B cell (primary cell): Measurements from ENCODE around the gene AUTS2. TPM values are rescaled to one million over a fixed set of nuclear protein-coding genes. Genes with fewer than 3 reads are reported as not detected.
A peak's percentile ranks its signal among the peaks of the same experiment; 100 is the strongest.

Source experiments
- ATAC-seq: fragments of 200-7000 bp; cut with Tn5 transposase; one replicate; pipeline ENCODE4 v1.10.0; 2021; ENCODE audit warnings: low read depth, mild to moderate bottlenecking, moderate number of reproducible peaks, moderate library complexity
- CTCF ChIA-PET: fragments of 350-600 bp; sonication (Branson Sonifier 250); formaldehyde crosslinking; loops from one replicate; lab custom pipeline; 2021; ENCODE audit warnings: antibody characterized with exemption, inconsistent platforms; lab: Charles Lee
- POLR2A ChIA-PET: fragments of 350-600 bp; sonication (Branson Sonifier 250); formaldehyde crosslinking; loops from one replicate; lab custom pipeline; 2021; ENCODE audit warnings: antibody characterized with exemption; lab: Charles Lee
- DNase-seq: peaks from one replicate; pipeline ENCODE4 v3.0.0; 2013
- H2AFZ ChIP-seq: 2 replicates; pipeline ENCODE4 v1.6.1; 2012; ENCODE audit warnings: mild to moderate bottlenecking, low read depth, low read length; ENCODE audit not compliant: insufficient read depth, poor library complexity, severe bottlenecking
- H3K27ac ChIP-seq, 2 donors: 1 replicate in 1 of 2; 2 replicates in 1 of 2; pipeline ENCODE4 v1.5.1; 2012 to 2013; ENCODE audit warnings: low read length in 2 of 2, mild to moderate bottlenecking in 2 of 2, moderate library complexity in 1 of 2
- H3K27me3 ChIP-seq, 4 experiments: fragments of 200-600 bp in 1 of 4; sonication (generic) in 1 of 4; replicated peaks in 1 of 4; 1 replicate in 2 of 4; 2 replicates in 2 of 4; pipeline versions ENCODE4 v1.6.1 to v1.7.0; 2013 to 2016; ENCODE audit warnings: low read length in 3 of 4, mild to moderate bottlenecking in 2 of 4, mixed read lengths in 1 of 4, moderate library complexity in 1 of 4; ENCODE audit not compliant: insufficient read depth in 4 of 4, control insufficient read depth in 3 of 4; ENCODE audit errors: control extremely low read depth in 1 of 4
- H3K36me3 ChIP-seq, 2 experiments: replicated peaks in 1 of 2; 1 replicate in 1 of 2; 2 replicates in 1 of 2; pipeline versions ENCODE4 v1.6.1 to v1.7.1; 2013; ENCODE audit warnings: low read length in 1 of 2; ENCODE audit not compliant: insufficient read depth in 2 of 2, control insufficient read depth in 1 of 2; ENCODE audit errors: control extremely low read depth in 1 of 2, extremely low read depth in 1 of 2
- H3K4me1 ChIP-seq, 2 donors: fragments of 200-600 bp in 1 of 2; sonication (generic) in 1 of 2; 1 replicate in 1 of 2; 2 replicates in 1 of 2; pipeline versions ENCODE4 v1.5.1 to v1.6.1; 2013 to 2017; ENCODE audit warnings: low read length in 2 of 2; ENCODE audit not compliant: control insufficient read depth in 2 of 2, insufficient read depth in 2 of 2
- H3K4me2 ChIP-seq: replicated peaks from 2 replicates; pipeline ENCODE3; 2012; ENCODE audit warnings: mild to moderate bottlenecking, low read depth, low read length; ENCODE audit not compliant: poor library complexity, severe bottlenecking
- H3K4me3 ChIP-seq, 5 experiments: fragments of 200-600 bp in 1 of 5; sonication (generic) in 1 of 5; 1 replicate in 3 of 5; 2 replicates in 2 of 5; pipeline versions ENCODE4 v1.5.1 to v1.7.0; 2011 to 2016; ENCODE audit warnings: low read length in 4 of 5, mild to moderate bottlenecking in 4 of 5, low read depth in 2 of 5, control low read depth in 1 of 5, moderate library complexity in 1 of 5; ENCODE audit not compliant: insufficient read depth in 1 of 5; ENCODE audit errors: control extremely low read depth in 1 of 5, extremely low read depth in 1 of 5
- H3K79me2 ChIP-seq: fragments of 200-600 bp; sonication (generic); one replicate; pipeline ENCODE4 v1.6.0; 2016; ENCODE audit warnings: low read length; ENCODE audit not compliant: control insufficient read depth, insufficient read depth
- H3K9ac ChIP-seq: fragments of 200-600 bp; sonication (generic); 2 replicates; pipeline ENCODE4 v1.6.1; 2017; ENCODE audit warnings: mild to moderate bottlenecking, low read length, moderate library complexity
- H3K9me3 ChIP-seq, 3 donors: one replicate each; pipeline versions ENCODE4 v1.6.1 to v1.7.1; 2013; ENCODE audit warnings: low read length in 2 of 3; ENCODE audit not compliant: control insufficient read depth in 2 of 3, insufficient read depth in 1 of 3; ENCODE audit errors: control extremely low read depth in 1 of 3
- H4K20me1 ChIP-seq: 2 replicates; pipeline ENCODE4 v1.6.0; 2012; ENCODE audit warnings: mild to moderate bottlenecking, low read length; ENCODE audit not compliant: insufficient read depth, control insufficient read depth, poor library complexity, severe bottlenecking
- H3K27ac Mint-ChIP-seq: one replicate; pipeline ENCODE4 v1.8.0; 2021; ENCODE audit warnings: mixed read lengths
- H3K27me3 Mint-ChIP-seq: one replicate; pipeline ENCODE4 v1.8.0; 2021; ENCODE audit warnings: mixed read lengths
- H3K4me1 Mint-ChIP-seq: one replicate; pipeline ENCODE4 v1.8.0; 2021; ENCODE audit warnings: mixed read lengths
- H3K4me3 Mint-ChIP-seq: one replicate; pipeline ENCODE4 v1.8.0; 2021; ENCODE audit warnings: mixed read lengths
- H3K9me3 Mint-ChIP-seq: one replicate; pipeline ENCODE4 v1.8.0; 2022; ENCODE audit warnings: mixed read lengths; ENCODE audit not compliant: insufficient read depth
- EZH2 ChIP-seq: IDR thresholded peaks from 2 replicates; pipeline ENCODE4 v1.6.1; 2012; ENCODE audit warnings: borderline replicate concordance, low read depth, mild to moderate bottlenecking, moderate library complexity, low read length; ENCODE audit not compliant: insufficient read depth, poor library complexity, severe bottlenecking
- WGBS: methylation state at CpG from one replicate; pipeline ENCODE4 v1.1.5; 2013; ENCODE audit warnings: missing lambda C conversion rate; ENCODE audit not compliant: insufficient coverage; 5-methylcytosine and 5-hydroxymethylcytosine counted together
- intact Hi-C: fragments of 100-400 bp; cut with micrococcal nuclease; formaldehyde crosslinking; loops from one replicate; pipeline ENCODE4 v1.10.0; 2022
- polyA plus RNA-seq: library from polyadenylated mRNA; depleted of rRNA; stranded (reverse); fragments of >200 nt; gene quantifications from 2 replicates; pipeline ENCODE4 v1.2.3, GENCODE V29; 2012
- total RNA-seq, 2 donors: library from RNA; stranded (reverse); fragments of 120-200 nt in 1 of 2; gene quantifications; 1 replicate in 1 of 2; 2 replicates in 1 of 2; pipeline versions ENCODE4 v1.2.3 to v1.2.4, GENCODE V29; 2013 to 2022
- TF ChIP-seq, protein P1 (sequence below): fragments of 200-600 bp; IDR thresholded peaks from one replicate; pipeline ENCODE4 v1.8.0; 2022; ENCODE audit warnings: antibody characterized with exemption, mild to moderate bottlenecking

Gene AUTS2
- total and polyA plus RNA-seq, 2 donors (not counting 1 experiment from before 2014, with no cell fraction given) = 22.3 to 35.0 TPM

DNA sequence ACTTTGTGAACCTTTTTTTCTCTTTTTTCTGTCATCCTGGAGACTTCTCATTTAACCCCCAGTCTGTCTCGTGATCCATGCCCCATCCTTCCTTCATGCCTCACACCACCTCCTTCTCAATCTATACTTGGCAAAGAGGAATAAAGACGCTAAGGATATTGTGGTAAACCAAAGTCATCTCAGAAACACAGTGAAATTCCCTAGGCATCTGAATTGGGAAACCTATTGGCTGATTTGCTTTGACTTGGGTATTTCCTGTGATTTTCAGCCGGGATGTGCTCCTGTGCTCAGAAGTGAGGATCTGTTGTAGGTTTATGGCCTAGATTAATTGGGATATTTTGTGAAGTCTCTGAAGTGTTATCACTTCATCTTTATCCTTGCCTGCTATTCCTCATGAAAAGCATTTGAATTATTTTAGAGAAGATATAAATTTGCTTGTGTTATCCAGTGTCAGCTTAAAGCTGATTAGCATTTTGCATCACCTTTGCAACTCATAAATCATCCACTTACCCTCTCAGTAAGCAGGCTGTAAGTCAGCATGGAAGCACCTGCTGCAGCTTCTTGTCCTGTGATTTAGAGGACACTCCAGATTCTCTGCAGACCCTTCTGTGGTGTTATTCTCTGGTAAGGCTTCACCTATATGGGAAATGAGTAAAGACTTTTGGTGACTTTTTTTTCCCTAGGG is 138.0 kb downstream of the AUTS2 start:
- H2AFZ ChIP-seq = no peak overlapping the region
- Mint-ChIP-seq H3K27ac (no peak overlapping the region), H3K4me3 (no peak overlapping the region), H3K27me3 (no peaks in the 10 kb centered on the region), H3K4me1 (peaks cover 40% of the 10 kb centered on the region), H3K9me3 (no peaks in the 10 kb centered on the region)
- no peak for DNase-seq
- no peaks in the 10 kb centered on the region for H4K20me1 ChIP-seq
- no peaks in the 10 kb centered on the region for H3K9me3 ChIP-seq
- intact Hi-C loops = loop anchor here (5.0 kb wide), 1 partner anchor 134 kb away; no protein-coding TSS in a partner anchor
- H3K36me3 ChIP-seq = no peaks in the 10 kb centered on the region
- no peak for TF ChIP-seq EZH2
- TF ChIP-seq, protein P1, sequence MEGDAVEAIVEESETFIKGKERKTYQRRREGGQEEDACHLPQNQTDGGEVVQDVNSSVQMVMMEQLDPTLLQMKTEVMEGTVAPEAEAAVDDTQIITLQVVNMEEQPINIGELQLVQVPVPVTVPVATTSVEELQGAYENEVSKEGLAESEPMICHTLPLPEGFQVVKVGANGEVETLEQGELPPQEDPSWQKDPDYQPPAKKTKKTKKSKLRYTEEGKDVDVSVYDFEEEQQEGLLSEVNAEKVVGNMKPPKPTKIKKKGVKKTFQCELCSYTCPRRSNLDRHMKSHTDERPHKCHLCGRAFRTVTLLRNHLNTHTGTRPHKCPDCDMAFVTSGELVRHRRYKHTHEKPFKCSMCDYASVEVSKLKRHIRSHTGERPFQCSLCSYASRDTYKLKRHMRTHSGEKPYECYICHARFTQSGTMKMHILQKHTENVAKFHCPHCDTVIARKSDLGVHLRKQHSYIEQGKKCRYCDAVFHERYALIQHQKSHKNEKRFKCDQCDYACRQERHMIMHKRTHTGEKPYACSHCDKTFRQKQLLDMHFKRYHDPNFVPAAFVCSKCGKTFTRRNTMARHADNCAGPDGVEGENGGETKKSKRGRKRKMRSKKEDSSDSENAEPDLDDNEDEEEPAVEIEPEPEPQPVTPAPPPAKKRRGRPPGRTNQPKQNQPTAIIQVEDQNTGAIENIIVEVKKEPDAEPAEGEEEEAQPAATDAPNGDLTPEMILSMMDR = no peak
- H3K79me2 ChIP-seq = no peaks in the 10 kb centered on the region
- ChIA-PET POLR2A (no interaction called here), CTCF (no interaction called here)
- H3K27ac ChIP-seq = no peak overlapping the region
- H3K4me3 ChIP-seq = no peak overlapping the region
- no peaks in the 10 kb centered on the region for H3K27me3 ChIP-seq
- no peak overlapping the region for H3K9ac ChIP-seq
- H3K4me2 ChIP-seq = no peak overlapping the region
- 29% methylated on average over 1 of the region's 3 CpGs for WGBS
- peaks cover 24 to 31% of the 10 kb centered on the region in 2 donors for H3K4me1 ChIP-seq
- ATAC-seq = no peak

DNA sequence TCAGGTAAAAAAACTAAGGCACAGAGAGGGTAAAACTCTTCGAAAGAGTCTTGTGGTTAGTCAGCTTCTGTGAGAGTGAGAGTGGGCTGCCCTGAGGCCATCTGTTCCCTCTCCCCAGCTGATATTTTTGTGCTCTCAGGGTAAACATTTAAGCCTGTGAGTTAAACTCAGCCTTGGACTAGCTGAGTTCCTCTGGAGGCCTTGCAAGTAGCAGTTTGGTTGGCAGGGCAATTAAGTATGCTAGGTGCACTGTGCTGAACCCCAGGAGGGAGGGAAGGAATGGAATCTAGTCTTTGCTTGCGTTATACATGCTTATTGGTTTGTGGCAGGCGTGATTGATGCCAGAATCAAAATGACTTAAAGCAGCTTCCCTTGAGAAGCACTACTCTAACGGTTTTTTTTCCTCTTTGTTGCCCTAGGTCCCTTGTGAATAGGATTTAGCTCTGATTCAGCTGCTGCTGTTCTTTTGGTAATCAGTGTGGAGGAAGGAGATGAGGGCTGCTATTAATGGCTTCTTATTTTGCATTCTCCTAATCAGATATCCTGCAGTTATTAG is 140.2 kb downstream of the AUTS2 start:
- Histone ChIP-seq H3K36me3 (no peaks in the 10 kb centered on the region), H3K4me1 (peaks cover 24 to 31% of the 10 kb centered on the region in 2 donors), H3K27ac (no peak overlapping the region), H3K9ac (no peak overlapping the region), H3K27me3 (no peaks in the 10 kb centered on the region), H2AFZ (peak overlapping the region; percentile 6), H3K9me3 (no peaks in the 10 kb centered on the region), H3K4me2 (peak overlapping the region; percentile 3), H4K20me1 (no peaks in the 10 kb centered on the region), H3K79me2 (peaks cover 3% of the 10 kb centered on the region), H3K4me3 (no peak overlapping the region)
- peaks cover 33% of the 10 kb centered on the region for H3K4me1 Mint-ChIP-seq
- ATAC-seq = no peak
- POLR2A ChIA-PET = no interaction called here
- intact Hi-C loops = loop anchor here (5.0 kb wide), 1 partner anchor 136 kb away; no protein-coding TSS in a partner anchor
- no peak for DNase-seq
- 10% methylated on average over 2 of the region's 4 CpGs for WGBS
- peak overlapping the region; percentile 72 for H3K27ac Mint-ChIP-seq
- TF ChIP-seq, protein P1 = no peak
- no peak for TF ChIP-seq EZH2
- no peaks in the 10 kb centered on the region for H3K27me3 Mint-ChIP-seq
- CTCF ChIA-PET = no interaction called here
- no peaks in the 10 kb centered on the region for H3K9me3 Mint-ChIP-seq
- peak overlapping the region; percentile 23 for H3K4me3 Mint-ChIP-seq
